Heart left ventricle (tissue), 16 donors: ENCODE measurements around the gene ACMSD. TPM values are rescaled to one million over a fixed set of nuclear protein-coding genes. Genes with fewer than 3 reads are reported as not detected.
A peak's percentile ranks its signal among the peaks of the same experiment; 100 is the strongest.

ENCODE experiments used
- ATAC-seq, 4 donors: fragments of 200-7000 bp; cut with Tn5 transposase; one replicate each; pipeline ENCODE4 v1.9.1; 2020 to 2022; ENCODE audit warnings: moderate library complexity in 4 of 4, mild to moderate bottlenecking in 3 of 4, moderate number of reproducible peaks in 1 of 4
- DNase-seq, 5 donors: peaks; one replicate each; pipeline ENCODE4 v3.0.0-alpha.2; 2020
- H3K27ac ChIP-seq, 12 donors: fragments of 200-600 bp; sonication (generic) in 4 of 12; one replicate each; pipeline versions ENCODE4 v1.5.0 to v1.8.0; 2016 to 2022; ENCODE audit warnings: mild to moderate bottlenecking in 2 of 12
- H3K27me3 ChIP-seq, 9 donors: fragments of 200-600 bp; sonication (generic) in 2 of 9; one replicate each; pipeline versions ENCODE4 v1.5.1 to v1.8.0; 2016 to 2022; ENCODE audit warnings: mild to moderate bottlenecking in 3 of 9
- H3K36me3 ChIP-seq, 9 donors: fragments of 200-600 bp; sonication (generic) in 2 of 9; one replicate each; pipeline versions ENCODE4 v1.5.0 to v1.8.0; 2018 to 2022; ENCODE audit warnings: mild to moderate bottlenecking in 2 of 9
- H3K4me1 ChIP-seq, 12 donors: fragments of 200-600 bp; sonication (generic) in 4 of 12; one replicate each; pipeline versions ENCODE4 v1.5.0 to v1.8.0; 2016 to 2022; ENCODE audit warnings: mild to moderate bottlenecking in 3 of 12
- H3K4me3 ChIP-seq, 12 donors: fragments of 200-600 bp; sonication (generic) in 4 of 12; one replicate each; pipeline versions ENCODE4 v1.5.0 to v1.8.0; 2017 to 2022; ENCODE audit warnings: mild to moderate bottlenecking in 9 of 12, moderate library complexity in 4 of 12
- H3K9me3 ChIP-seq, 12 donors: fragments of 200-600 bp; sonication (generic) in 4 of 12; one replicate each; pipeline versions ENCODE4 v1.5.0 to v1.8.0; 2016 to 2022; ENCODE audit warnings: mild to moderate bottlenecking in 1 of 12
- CTCF ChIP-seq, 12 donors: fragments of 200-600 bp; sonication (generic) in 4 of 12; IDR thresholded peaks; one replicate each; pipeline versions ENCODE4 v1.5.0 to v1.8.0; 2018 to 2022; ENCODE audit warnings: antibody characterized with exemption in 12 of 12, mild to moderate bottlenecking in 5 of 12
- POLR2A ChIP-seq, 2 donors: fragments of 450-650 bp; IDR thresholded peaks; one replicate each; pipeline ENCODE4 v1.6.1; 2017; ENCODE audit warnings: antibody characterized with exemption in 2 of 2, mild to moderate bottlenecking in 2 of 2, moderate library complexity in 2 of 2
- WGBS, 4 donors: extraction: QIAGEN DNeasy Blood & Tissue Kit in 2 of 4; methylation state at CpG; one replicate each; pipeline versions ENCODE4 v1.1.5 to v1.1.7; 2013 to 2018; 5-methylcytosine and 5-hydroxymethylcytosine counted together
- intact Hi-C, 10 donors: fragments of 100-400 bp; cut with DNase I; formaldehyde crosslinking; loops; one replicate each; pipeline versions ENCODE4 v1.11.1 to v1.14.2; 2022
- long read RNA-seq, 3 donors: library from polyadenylated mRNA; unstranded; transcript quantifications; one replicate each; pipeline ENCODE4 v2.0.0, GENCODE V29; 2020 to 2021
- polyA plus RNA-seq, 2 donors: library from polyadenylated mRNA; stranded (reverse); fragments of 200-250 nt; gene quantifications; one replicate each; pipeline ENCODE4 v1.2.3, GENCODE V29; 2013
- total RNA-seq, 9 donors: library from RNA; depleted of rRNA in 2 of 9; stranded (reverse); fragments of >200 nt in 2 of 9; fragmentation: NEBNext Ultra II Directional in 3 of 9; extraction: Animal tissue kit (Norgen Biotek cat#: 25700) in 3 of 9; gene quantifications; one replicate each; pipeline versions ENCODE4 v1.1.0 to v1.2.4, GENCODE V29; 2016 to 2023
- donor health status: ischemic (EF 13 %, LVEDD 7.1; RV severe dilation, severe dysfunction).
- donor health status: healthy with polysubstance abuse.
- donor health status: DM: no; HTN: yes; CAD: no.
- donor health status: DM: no; HTN: no; CAD: no.
- donor health status: ischemic (EF 25% LVEDD 6.9; RV normal size, moderate dysfunction).
- donor health status: ischemic (EF 25% LVEDD 5.7; RV mildly dilated, moderate dysfunction).
- donor health status: healthy.
- donor health status: DM: yes; HTN: yes; CAD: no.
- donor health status: ischemic (EF 35%, LVEDD 5.7; RV mildly dilated, moderate dysfunction).
- donor health status: nonischemic (EF 11% LVEDD 7.7; RV severe dilation, severe dysfunction).
- donor health status: DM: yes; HTN: yes; CAD: no.
- donor health status: PGD.
- donor health status: ischemic (EF 29% LVEDD 5.4; RV normal size, mild dysfunction).
- donor health status: nonischemic (EF 23%, LVEDD 6.1; RV moderate dilation, normal function).

ACMSD gene
- total RNA-seq, result not detected
- polyA plus RNA-seq, result not detected
- long read RNA-seq, donor 1, partial matches to known transcripts, result 0 of 1 reads
- long read RNA-seq, donor 1, other reads (novel, unspliced or antisense), result 1 of 1 reads
- long read RNA-seq, donor 2, partial matches to known transcripts, result 0 of 1 reads
- long read RNA-seq, donor 2, other reads (novel, unspliced or antisense), result 1 of 1 reads
- long read RNA-seq, donor 3, partial matches to known transcripts, result 0 of 1 reads
- long read RNA-seq, donor 3, other reads (novel, unspliced or antisense), result 1 of 1 reads

GRCh38 chr2:134838143-134838620 is at the start of gene ACMSD:
Gene ACMSD (plus strand): TSS chr2:134838616. CDS start chr2:134838683, 67 bp downstream.
- no peak for DNase-seq

GRCh38 chr2:134790487-134790886 is 47.9 kb upstream of the ACMSD start:
- intact Hi-C loops, result no loop called here
- Histone ChIP-seq H3K27ac (no peak overlapping the region), H3K4me3 (no peak overlapping the region), H3K9me3 (peaks cover 0 to 2% (median 0%) of the 10 kb centered on the region in 12 donors), H3K36me3 (no peaks in the 10 kb centered on the region), H3K4me1 (peaks cover 0 to 4% (median 0%) of the 10 kb centered on the region in 12 donors), H3K27me3 (no peaks in the 10 kb centered on the region)
- 88 to 94% (median 91%) methylated on average over 3 of the region's 3 CpGs for WGBS, 4 donors
- DNase-seq (no peak), ATAC-seq (no peak)
- no peak for TF ChIP-seq POLR2A (IDR thresholded peaks at IDR 0.05)
- TF ChIP-seq CTCF (IDR thresholded peaks at IDR 0.05), result peak in 2 of 12 donors; percentile 15 to 46

More at GRCh38 chr2:134838143-134838620, at the start of gene ACMSD:
- TF ChIP-seq POLR2A (IDR thresholded peaks at IDR 0.05), result no peak
- TF ChIP-seq CTCF (IDR thresholded peaks at IDR 0.05), result no peak
- Histone ChIP-seq H3K36me3 (no peaks in the 10 kb centered on the region), H3K27me3 (peaks cover 0 to 3% (median 0%) of the 10 kb centered on the region in 9 donors), H3K9me3 (peaks cover 0 to 23% (median 11%) of the 10 kb centered on the region in 12 donors), H3K27ac (no peak within 1 kb of the TSS), H3K4me3 (no peak within 1 kb of the TSS), H3K4me1 (no peaks in the 10 kb centered on the region)
- intact Hi-C loops, result no loop called here
- ATAC-seq, result no peak

DNA sequence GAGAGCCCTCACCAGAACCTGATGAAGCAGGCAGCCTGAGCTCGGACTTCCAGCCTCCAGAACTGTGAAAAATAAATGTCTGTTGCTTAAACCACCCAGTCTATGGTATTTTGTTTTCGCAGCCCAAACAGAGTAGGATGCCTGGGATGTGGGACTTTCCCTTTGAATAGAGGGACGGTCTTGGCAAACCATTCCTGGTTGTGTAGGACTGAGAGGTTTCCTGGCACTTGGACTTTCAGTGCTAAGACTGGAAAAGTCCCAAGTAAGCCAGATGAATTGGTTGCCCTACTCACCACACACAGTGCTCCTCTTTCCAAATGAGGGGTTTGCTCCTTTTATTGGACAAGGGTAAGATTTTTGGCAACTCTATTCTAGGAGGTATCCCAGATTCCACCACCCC is 46.8 kb upstream of the ACMSD start:
- Histone ChIP-seq H3K9me3 (no peaks in the 10 kb centered on the region), H3K4me3 (no peak overlapping the region), H3K27ac (no peak overlapping the region), H3K36me3 (no peaks in the 10 kb centered on the region), H3K27me3 (no peaks in the 10 kb centered on the region), H3K4me1 (no peaks in the 10 kb centered on the region)
- 76 to 83% (median 80%) methylated on average over 3 of the region's 3 CpGs for WGBS, 4 donors
- TF ChIP-seq POLR2A (IDR thresholded peaks at IDR 0.05) (no peak), CTCF (IDR thresholded peaks at IDR 0.05) (no peak)
- no peak for ATAC-seq
- intact Hi-C loops, result no loop called here
- DNase-seq, result no peak

GRCh38 chr2:134792186-134792585 is 46.2 kb upstream of the ACMSD start:
- Histone ChIP-seq H3K36me3 (no peaks in the 10 kb centered on the region), H3K4me3 (no peak overlapping the region), H3K9me3 (no peaks in the 10 kb centered on the region), H3K27ac (no peak overlapping the region), H3K27me3 (no peaks in the 10 kb centered on the region), H3K4me1 (no peaks in the 10 kb centered on the region)
- WGBS, 4 donors, result 80 to 88% (median 83%) methylated on average over 4 of the region's 4 CpGs
- intact Hi-C loops, result no loop called here
- no peak for ATAC-seq
- no peak for DNase-seq
- TF ChIP-seq CTCF (IDR thresholded peaks at IDR 0.05), result no peak
- TF ChIP-seq POLR2A (IDR thresholded peaks at IDR 0.05), result no peak
